GM11168 (cell line): Measurements from ENCODE around the gene DUSP18.
"Not testable (repeated sequence)": the region's sequence is repeated elsewhere in the genome, so short reads cannot be mapped to it uniquely, and the experiment has no call there.

Experiments used
- in situ Hi-C: fragments of 300-500 bp; cut with MboI; formaldehyde crosslinking; loops from one replicate; pipeline ENCODE4 v1.12.0; 2022; ENCODE audit warnings: low sequenced_read_pairs; ENCODE audit not compliant: unreplicated experiment

Gene DUSP18

GRCh38 chr22:30667494-30668385 lies at the start of gene DUSP18:
DUSP18 (minus strand) TSS chr22:30667875; CDS start chr22:30664003, 3,872 bp downstream.
- in situ Hi-C loops, result no loop called here

DNA sequence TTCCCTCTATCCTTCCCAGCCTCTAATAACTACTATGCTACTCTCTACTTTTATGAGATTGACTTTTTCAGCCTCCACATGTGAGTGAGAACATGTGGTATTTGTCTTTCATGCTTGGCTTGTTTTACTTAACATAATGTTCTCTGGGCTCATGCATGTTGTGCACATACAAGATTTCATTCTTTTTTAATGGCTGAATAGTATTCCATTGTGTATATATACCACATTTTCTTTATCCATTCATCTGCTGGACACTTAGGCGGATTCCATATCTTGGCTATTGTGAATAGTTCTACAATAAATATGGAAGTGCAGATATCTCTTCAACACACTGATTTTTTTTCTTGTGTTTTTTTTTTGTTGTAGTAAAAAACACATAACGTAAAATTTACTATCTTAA lies 46.4 kb upstream of the DUSP18 start:
- in situ Hi-C loops, result no loop called here

GRCh38 chr22:30712094-30712493 lies 44.4 kb upstream of the DUSP18 start:
- in situ Hi-C loops, result no loop called here

DNA sequence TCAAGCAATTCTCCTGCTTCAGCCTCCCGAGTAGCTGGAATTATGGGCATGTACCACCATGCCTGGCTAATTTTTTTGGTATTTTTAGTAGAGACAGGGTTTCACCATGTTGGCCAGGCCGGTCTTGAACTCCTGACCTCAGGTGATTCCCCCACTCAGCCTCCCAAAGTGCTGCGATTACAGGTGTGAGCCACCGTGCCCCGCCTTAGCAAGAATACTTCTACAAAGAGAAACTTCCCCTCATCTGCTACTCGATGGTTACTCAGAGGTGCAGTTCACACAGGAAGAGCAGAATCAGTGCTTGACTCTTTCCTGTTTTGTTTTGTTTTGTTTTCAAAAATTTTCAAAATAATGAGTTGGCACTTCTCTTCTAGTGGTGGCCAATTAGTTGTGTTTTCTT lies 42.3 kb upstream of the DUSP18 start:
- in situ Hi-C loops, result not testable (repeated sequence)

DNA sequence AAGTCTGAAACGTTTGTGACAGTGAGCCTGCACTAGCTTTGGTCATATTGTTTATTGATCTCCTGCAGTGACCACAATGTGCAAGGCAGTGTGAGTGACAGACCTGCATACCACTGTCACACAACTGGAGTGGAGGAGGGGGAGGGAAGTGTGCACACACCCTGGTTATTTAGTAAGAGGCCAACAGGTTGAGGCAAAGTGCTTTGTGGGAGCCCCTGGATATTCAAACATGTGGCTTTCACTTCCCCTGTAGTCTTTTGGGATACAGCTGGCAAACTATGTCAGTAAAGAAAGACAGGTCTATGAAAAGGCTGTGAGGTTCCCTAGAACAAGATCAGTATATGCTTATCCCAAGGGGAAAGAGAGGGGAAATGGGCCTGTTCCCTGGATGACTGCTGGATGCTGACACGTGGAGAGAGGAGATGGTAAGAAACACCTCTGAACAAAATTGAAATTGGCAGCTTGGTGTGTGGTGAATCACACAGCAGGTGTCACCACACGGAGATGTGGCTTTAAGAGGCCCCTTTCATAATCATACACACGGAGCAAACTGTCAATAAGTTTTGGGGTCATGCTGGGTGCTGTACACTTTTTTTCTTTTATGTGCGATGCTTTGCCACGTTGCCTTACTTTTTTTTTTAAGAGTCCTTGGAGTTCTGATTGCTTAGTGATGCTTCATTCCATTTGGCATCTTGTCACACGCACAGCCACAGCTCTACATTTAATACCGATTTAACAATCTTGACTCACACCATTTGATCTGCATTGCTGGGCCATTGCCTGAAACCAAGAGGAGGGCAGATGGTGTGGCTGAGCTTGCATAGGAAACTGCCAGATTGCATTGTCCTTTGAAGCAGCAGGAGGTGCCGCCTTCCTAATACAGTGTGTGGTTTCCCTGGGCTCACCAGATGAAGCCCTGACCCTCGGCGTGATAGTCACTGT lies 38.3 kb upstream of the DUSP18 start:
- in situ Hi-C loops, result no loop called here

DNA sequence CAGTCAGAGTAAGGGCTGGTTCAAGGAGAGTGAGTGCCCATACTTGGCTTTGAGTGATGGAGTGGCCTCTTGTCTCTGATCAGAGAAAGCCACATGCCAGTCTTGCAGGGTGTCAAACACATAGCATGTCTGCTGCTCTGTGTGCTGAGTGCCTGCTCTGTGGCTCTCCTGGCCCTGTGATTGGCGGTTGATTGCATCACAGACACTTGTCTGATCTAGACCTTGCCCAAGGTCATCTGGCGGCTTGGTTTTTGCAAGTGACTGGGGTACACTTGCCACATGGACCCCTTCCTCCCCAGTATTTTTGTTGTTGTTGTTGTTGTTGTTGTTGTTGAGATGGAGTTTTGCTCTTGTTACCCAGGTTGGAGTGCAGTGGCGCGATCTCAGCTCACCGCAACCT lies 37.3 kb upstream of the DUSP18 start:
- in situ Hi-C loops, result no loop called here

GRCh38 chr22:30702856-30703255 lies 35.2 kb upstream of the DUSP18 start:
- in situ Hi-C loops, result no loop called here

GRCh38 chr22:30701872-30702271 lies 34.2 kb upstream of the DUSP18 start:
- in situ Hi-C loops, result no loop called here

DNA sequence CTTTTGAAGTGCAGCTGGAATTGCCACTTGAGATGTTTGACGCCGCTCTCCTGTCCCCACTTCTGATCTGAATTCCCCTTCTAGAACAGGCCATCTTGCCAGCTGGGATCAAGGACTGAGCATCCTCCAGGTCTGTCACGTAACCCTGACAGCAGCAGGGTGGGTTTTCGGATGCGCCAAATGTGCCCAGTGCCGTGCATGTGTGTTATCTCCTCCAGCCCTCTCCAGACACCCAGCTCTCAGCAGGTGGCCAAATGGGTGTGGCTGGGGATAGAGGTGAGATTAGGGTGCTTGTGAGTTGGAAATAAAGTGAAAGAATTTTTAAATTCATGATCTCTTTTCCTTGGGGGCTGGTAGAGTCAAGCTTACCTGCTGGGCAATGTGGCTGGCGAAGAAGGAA lies 30.3 kb upstream of the DUSP18 start:
- in situ Hi-C loops, result no loop called here

DNA sequence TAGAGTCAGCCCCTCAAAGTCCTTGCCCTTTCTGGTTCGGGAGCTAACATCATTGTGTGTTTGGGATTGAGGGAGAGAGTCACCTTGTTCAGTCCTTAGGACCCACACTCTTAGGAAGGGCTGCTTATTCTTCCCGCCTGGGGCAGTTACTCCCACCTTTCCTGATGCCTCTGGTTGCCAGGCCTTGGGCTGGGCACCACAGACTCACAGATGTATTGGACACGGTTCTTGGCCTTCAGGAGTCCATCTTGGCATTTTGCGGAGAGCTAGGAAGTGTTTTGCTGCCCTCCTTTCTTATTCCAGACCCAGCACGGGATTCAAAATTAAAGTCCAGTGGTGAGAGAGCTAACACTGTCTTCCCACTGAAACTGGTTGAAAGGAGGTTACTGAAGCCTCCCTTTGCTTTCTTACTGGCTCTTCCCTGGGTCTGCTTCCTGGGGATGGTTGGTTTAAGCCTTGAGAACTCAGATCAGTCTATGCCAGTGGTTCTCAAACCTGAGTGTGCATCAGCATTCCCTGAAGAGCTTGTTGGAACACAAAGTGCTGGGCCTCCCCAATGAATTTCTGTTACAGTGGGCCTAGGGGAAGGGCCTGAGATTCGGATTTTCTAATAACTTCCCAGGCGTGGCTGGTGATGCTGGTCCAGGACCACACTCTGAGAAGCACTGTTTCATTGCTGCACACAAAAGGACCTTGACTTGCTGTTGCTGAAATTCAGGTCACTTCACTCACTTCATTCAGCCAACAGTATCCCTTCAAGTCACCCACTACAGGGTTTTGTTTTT lies 28.4 kb upstream of the DUSP18 start:
- in situ Hi-C loops, result no loop called here

- in situ Hi-C loops, result no loop called here
Measured at GRCh38 chr22:30695351-30695851, 27.7 kb upstream of the DUSP18 start.

DNA sequence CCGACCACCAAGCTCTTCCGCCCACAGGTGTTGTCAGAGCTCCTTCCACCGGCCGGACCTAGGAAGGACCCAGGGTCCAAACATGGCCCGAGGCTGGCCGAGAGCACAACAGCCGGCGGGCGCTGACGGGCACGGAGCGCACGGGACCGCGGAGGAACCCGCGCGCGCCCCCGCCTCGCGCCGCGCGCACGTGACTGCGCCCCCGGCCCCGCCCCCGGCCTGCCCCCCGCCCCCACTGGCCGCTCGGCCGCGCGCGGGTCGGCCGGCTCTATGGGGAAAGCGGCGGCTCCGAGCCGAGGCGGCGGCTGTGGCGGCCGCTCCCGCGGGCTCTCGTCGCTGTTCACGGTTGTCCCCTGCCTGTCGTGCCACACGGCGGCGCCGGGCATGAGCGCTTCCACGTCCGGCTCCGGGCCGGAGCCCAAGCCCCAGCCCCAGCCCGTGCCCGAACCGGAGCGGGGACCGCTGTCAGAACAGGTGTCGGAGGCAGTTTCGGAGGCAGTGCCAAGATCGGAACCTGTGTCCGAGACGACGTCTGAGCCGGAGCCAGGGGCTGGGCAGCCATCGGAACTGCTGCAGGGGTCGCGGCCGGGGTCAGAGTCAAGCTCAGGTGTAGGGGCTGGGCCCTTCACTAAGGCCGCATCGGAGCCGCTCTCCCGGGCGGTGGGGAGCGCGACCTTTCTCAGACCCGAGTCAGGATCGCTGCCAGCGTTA lies 27.1 kb upstream of the DUSP18 start, which contains the start of gene OSBP2:
OSBP2 (plus strand) TSS at position 235 of the 711 bp plus-strand sequence; CDS start at position 271, 36 bp downstream.
- in situ Hi-C loops, result no loop called here

GRCh38 chr22:30694171-30694639 lies 26.5 kb upstream of the DUSP18 start:
- in situ Hi-C loops, result no loop called here

DNA sequence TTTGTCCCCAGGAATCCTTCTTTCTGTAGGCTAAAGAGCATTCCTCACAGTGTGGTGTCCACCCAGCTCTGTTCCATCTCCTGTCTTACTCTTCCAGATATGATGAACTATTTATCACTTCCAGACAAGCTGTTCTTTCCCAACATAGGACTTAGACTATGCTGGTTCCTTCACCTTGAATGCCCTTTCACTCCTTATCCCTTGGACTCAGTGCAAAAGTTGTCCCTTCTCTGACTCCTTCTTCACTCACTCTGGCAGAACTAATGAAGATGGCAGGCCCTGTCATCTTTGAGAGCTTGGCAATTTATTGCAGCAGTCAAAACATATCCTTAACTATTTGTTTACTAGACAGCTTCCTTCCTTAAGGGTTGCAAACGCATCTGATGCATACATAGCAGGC lies 23.5 kb upstream of the DUSP18 start:
- in situ Hi-C loops, result no loop called here

GRCh38 chr22:30689622-30690021 lies 21.9 kb upstream of the DUSP18 start:
- in situ Hi-C loops, result no loop called here

- in situ Hi-C loops, result no loop called here
Measured at GRCh38 chr22:30687358-30687757, 19.7 kb upstream of the DUSP18 start.

- in situ Hi-C loops, result no loop called here
Measured at GRCh38 chr22:30685178-30685577, 17.5 kb upstream of the DUSP18 start.

DNA sequence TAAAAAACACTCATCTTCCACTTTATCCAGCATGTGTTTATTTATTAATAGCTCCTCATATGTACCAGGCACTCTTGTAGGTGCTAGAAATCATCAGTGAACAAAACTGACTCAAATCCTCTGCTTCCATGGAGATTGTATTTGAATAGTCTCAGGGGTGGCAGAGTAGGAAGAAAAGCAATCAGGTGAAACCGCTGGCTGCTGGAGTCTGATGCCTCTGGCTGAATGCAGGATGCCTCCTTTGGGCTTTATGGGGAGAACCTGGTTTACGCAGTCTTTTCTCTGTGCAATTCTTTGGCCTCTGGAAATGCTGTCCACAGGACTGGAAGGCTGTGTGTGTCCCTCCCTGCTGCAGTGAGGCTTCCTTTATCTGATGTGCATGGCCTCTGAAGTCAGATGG lies 14.2 kb upstream of the DUSP18 start:
- in situ Hi-C loops, result no loop called here
